Neuronal stem cell (in vitro differentiated cells): ENCODE measurements around the gene CHD6.

Experiments
- DNase-seq: peaks from one replicate; pipeline ENCODE4 v3.0.0-alpha.2; 2013; ENCODE audit warnings: low spot score
- H2AFZ ChIP-seq: one replicate; pipeline ENCODE4 v1.6.1; 2013; ENCODE audit warnings: mild to moderate bottlenecking, low read length, inconsistent platforms
- H2AK5ac ChIP-seq: 2 replicates; pipeline ENCODE4 v1.6.1; 2013; ENCODE audit warnings: low read depth, mild to moderate bottlenecking, inconsistent platforms, low read length, moderate library complexity, mixed read lengths
- H2BK120ac ChIP-seq: 2 replicates; pipeline ENCODE4 v1.6.1; 2013; ENCODE audit warnings: low read depth, mild to moderate bottlenecking, inconsistent platforms, low read length, moderate library complexity, mixed read lengths
- H2BK12ac ChIP-seq: one replicate; pipeline ENCODE4 v1.6.1; 2013; ENCODE audit warnings: low read length, inconsistent platforms
- H2BK15ac ChIP-seq: 2 replicates; pipeline ENCODE4 v1.6.1; 2013; ENCODE audit warnings: mild to moderate bottlenecking, low read length, inconsistent platforms, mixed read lengths
- H2BK5ac ChIP-seq: one replicate; pipeline ENCODE4 v1.6.1; 2013; ENCODE audit warnings: inconsistent platforms, mild to moderate bottlenecking, low read length, moderate library complexity
- H3K14ac ChIP-seq: one replicate; pipeline ENCODE4 v1.6.1; 2013; ENCODE audit warnings: low read length, inconsistent platforms
- H3K18ac ChIP-seq: 2 replicates; pipeline ENCODE4 v1.6.1; 2013; ENCODE audit warnings: low read length, inconsistent platforms
- H3K23ac ChIP-seq: 2 replicates; pipeline ENCODE4 v1.6.1; 2013; ENCODE audit warnings: low read depth, mild to moderate bottlenecking, mixed read lengths, low read length, inconsistent platforms; ENCODE audit not compliant: poor library complexity
- H3K27ac ChIP-seq: replicated peaks from 3 replicates; pipeline ENCODE4 v1.5.1; 2013; ENCODE audit warnings: low read length, inconsistent platforms
- H3K27me3 ChIP-seq, 3 experiments: 2 replicates each; pipeline ENCODE4 v1.6.1; 2013; ENCODE audit warnings: low read length in 3 of 3, mild to moderate bottlenecking in 2 of 3, inconsistent platforms in 1 of 3, low read depth in 1 of 3, mixed read lengths in 1 of 3, moderate library complexity in 1 of 3; ENCODE audit not compliant: control insufficient read depth in 3 of 3, insufficient read depth in 3 of 3
- H3K36me3 ChIP-seq, 2 donors: replicated peaks in 1 of 2; 2 replicates each; pipeline ENCODE4 v1.6.1; 2013; ENCODE audit warnings: low read length in 2 of 2; ENCODE audit not compliant: control insufficient read depth in 2 of 2, insufficient read depth in 2 of 2
- H3K4ac ChIP-seq: 2 replicates; pipeline ENCODE4 v1.6.1; 2013; ENCODE audit warnings: inconsistent platforms, mild to moderate bottlenecking, low read length, moderate library complexity
- H3K4me1 ChIP-seq, 2 donors: 1 replicate in 1 of 2; 2 replicates in 1 of 2; pipeline ENCODE4 v1.6.1; 2013; ENCODE audit warnings: low read length in 2 of 2, low read depth in 1 of 2; ENCODE audit not compliant: control insufficient read depth in 2 of 2, insufficient read depth in 1 of 2
- H3K4me2 ChIP-seq: one replicate; pipeline ENCODE4 v1.6.1; 2013; ENCODE audit warnings: mild to moderate bottlenecking, low read length, inconsistent platforms; ENCODE audit not compliant: insufficient read depth, poor library complexity, severe bottlenecking
- H3K4me3 ChIP-seq, 2 donors: 2 replicates each; pipeline ENCODE4 v1.5.1; 2013; ENCODE audit warnings: low read length in 2 of 2, mild to moderate bottlenecking in 2 of 2, inconsistent platforms in 1 of 2, moderate library complexity in 1 of 2
- H3K79me1 ChIP-seq: one replicate; pipeline ENCODE4 v1.6.1; 2013; ENCODE audit warnings: low read depth, mild to moderate bottlenecking, inconsistent platforms, low read length, moderate library complexity
- H3K9ac ChIP-seq: one replicate; pipeline ENCODE4 v1.6.1; 2013; ENCODE audit warnings: mild to moderate bottlenecking, low read depth, low read length, inconsistent platforms; ENCODE audit not compliant: poor library complexity
- H3K9me3 ChIP-seq, 2 donors: replicated peaks in 1 of 2; 2 replicates each; pipeline versions ENCODE3 to v1.6.1; 2013; ENCODE audit warnings: low read length in 2 of 2, mild to moderate bottlenecking in 2 of 2, inconsistent platforms in 1 of 2, low read depth in 1 of 2, mixed read lengths in 1 of 2, moderate library complexity in 1 of 2; ENCODE audit not compliant: control insufficient read depth in 2 of 2, insufficient read depth in 1 of 2
- H4K8ac ChIP-seq: one replicate; pipeline ENCODE4 v1.6.1; 2013; ENCODE audit warnings: low read depth, mild to moderate bottlenecking, inconsistent platforms, low read length, moderate library complexity
- H4K91ac ChIP-seq: one replicate; pipeline ENCODE4 v1.6.1; 2013; ENCODE audit warnings: low read length, low read depth, mild to moderate bottlenecking, inconsistent platforms; ENCODE audit not compliant: poor library complexity
- WGBS, 2 donors: extraction: QIAGEN DNeasy Blood & Tissue Kit; methylation state at CpG; one replicate each; pipeline ENCODE4 v1.1.7; 2013; ENCODE audit warnings: missing lambda C conversion rate in 2 of 2, mixed read lengths in 1 of 2; ENCODE audit not compliant: insufficient read length in 2 of 2, insufficient replicate concordance in 1 of 2; ENCODE audit errors: extremely low coverage in 2 of 2; 5-methylcytosine and 5-hydroxymethylcytosine counted together

CHD6 gene

DNA sequence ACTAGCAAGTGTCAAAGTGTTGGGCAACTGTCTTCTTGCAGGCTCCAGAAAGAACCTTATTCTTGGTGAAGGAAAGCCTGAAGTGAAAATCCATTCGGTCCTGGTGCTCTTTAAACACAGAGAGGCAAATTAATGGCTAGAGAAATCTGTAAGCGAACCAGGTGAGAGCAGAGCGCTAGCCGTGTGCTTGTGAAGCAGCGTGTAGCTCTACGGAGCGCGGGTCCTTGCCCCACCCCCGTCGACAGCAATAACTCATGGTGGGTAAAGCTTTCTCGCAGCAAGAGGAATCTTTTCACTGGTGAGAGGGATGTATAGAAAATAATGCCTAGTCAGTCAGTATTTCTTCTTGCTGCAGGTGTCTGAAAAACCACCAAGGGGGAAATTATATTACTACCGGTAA, 214.6 kb downstream of the CHD6 start:
- Histone ChIP-seq H3K9ac (no peak overlapping the region), H3K9me3 (no peaks in the 10 kb centered on the region), H4K8ac (no peak overlapping the region), H4K91ac (no peak overlapping the region), H3K18ac (no peak overlapping the region), H3K4me2 (no peak overlapping the region), H2BK15ac (no peak overlapping the region), H2BK5ac (no peak overlapping the region), H3K4me3 (no peak overlapping the region), H2AFZ (no peak overlapping the region), H3K23ac (no peak overlapping the region), H3K36me3 (peaks cover 38 to 65% of the 10 kb centered on the region in 2 donors), H2BK120ac (no peak overlapping the region), H2AK5ac (no peak overlapping the region), H3K27me3 (no peaks in the 10 kb centered on the region), H3K27ac (no peak overlapping the region), H2BK12ac (no peak overlapping the region), H3K79me1 (no peaks in the 10 kb centered on the region), H3K4ac (no peak overlapping the region), H3K14ac (no peak overlapping the region), H3K4me1 (no peaks in the 10 kb centered on the region)
- WGBS, 2 donors: no CpG with 5 or more reads among the region's 12 CpGs
- DNase-seq: no peak

DNA sequence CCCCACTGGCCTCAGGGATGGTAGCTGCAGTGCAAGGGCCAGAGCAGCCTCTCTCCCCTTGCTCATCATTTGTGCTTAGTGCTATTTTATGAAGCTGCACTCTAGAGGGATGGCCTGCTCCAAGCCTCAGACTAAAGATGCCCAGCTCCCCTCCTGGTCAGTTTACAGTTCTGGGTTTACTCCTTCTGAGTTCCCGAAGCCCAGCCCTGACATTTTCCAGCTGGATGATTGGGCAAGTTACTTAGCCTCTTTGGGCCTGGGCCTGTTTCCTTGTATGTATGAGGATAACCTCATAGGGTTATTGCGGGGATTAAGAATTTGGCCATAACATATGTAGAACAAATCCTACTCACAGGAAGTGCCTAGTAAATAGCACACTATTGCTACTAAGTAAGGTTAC, 219.8 kb downstream of the CHD6 start:
- Histone ChIP-seq H2AK5ac (no peak overlapping the region), H3K4ac (no peak overlapping the region), H2AFZ (no peak overlapping the region), H2BK12ac (no peak overlapping the region), H4K91ac (no peak overlapping the region), H3K27me3 (no peaks in the 10 kb centered on the region), H3K4me3 (no peak overlapping the region), H3K36me3 (peaks cover 4 to 13% of the 10 kb centered on the region in 2 donors), H3K79me1 (no peaks in the 10 kb centered on the region), H3K23ac (no peak overlapping the region), H3K18ac (no peak overlapping the region), H3K9me3 (no peaks in the 10 kb centered on the region), H2BK5ac (no peak overlapping the region), H2BK120ac (no peak overlapping the region), H2BK15ac (no peak overlapping the region), H3K4me1 (peaks cover 4 to 19% of the 10 kb centered on the region in 2 donors), H3K14ac (no peak overlapping the region), H3K4me2 (no peak overlapping the region), H3K9ac (no peak overlapping the region), H4K8ac (no peak overlapping the region), H3K27ac (no peak overlapping the region)
- no CpG with 5 or more reads among the region's 2 CpGs for WGBS, 2 donors
- no peak for DNase-seq

DNA sequence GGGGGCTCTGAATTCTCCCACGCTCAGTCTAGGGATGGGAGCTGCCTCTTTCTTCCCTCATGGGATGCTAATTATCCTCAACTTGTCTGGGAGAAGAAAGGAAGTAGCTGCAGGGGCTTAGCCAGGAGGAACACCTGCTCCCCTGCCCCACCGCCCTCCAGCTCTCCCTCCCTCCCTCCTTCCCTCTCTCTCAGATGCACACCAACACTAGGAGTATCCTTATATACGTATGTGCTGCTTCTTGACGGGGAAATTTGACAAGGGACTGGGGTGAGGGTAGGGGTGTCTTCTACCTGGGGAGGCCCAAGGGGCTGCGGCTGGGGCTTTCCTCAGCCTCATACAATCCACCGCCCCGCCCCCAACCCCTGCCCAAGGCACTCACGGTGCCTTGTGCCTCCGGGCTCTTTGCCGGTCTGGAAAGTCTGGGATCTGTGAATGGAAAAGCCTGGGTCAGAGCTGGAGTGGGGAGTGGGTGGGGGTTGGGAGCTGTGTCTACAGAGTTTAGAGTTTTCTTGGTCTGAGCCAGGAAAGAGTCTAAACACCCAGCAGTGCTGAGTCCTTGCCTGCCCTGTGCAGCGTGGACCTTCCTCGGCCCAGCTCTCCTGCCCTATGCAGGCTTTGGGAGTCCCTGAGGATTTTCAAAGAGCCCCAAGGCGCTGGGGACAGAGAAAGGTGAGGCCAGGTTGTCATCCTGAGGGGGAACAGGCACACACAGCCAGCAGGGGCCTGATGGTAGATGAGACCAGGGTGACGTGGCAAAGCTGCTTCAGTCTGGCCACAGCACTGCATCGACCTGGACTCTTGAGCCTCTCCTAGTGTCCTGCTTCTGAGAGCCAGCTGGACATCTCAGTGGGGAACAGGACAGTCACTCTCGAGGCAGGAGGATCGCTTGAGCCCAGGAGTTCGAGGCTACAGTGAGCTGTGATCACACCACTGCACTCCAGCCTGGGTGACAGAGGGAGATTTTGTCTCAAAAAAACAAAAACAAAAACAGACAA, 222.2 kb downstream of the CHD6 start:
- H3K4me3 ChIP-seq: peak overlapping the region in 1 of 2 donors; percentile 30
- no peaks in the 10 kb centered on the region for H3K27me3 ChIP-seq
- H3K18ac ChIP-seq: peak overlapping the region; percentile 90
- no CpG with 5 or more reads among the region's 18 CpGs for WGBS, 2 donors
- H2BK120ac ChIP-seq: peak overlapping the region; percentile 65
- no peak overlapping the region for H3K4me2 ChIP-seq
- peak overlapping the region; percentile 26 for H2BK5ac ChIP-seq
- H3K27ac ChIP-seq: peak overlapping the region; percentile 29
- no peak overlapping the region for H4K91ac ChIP-seq
- no peak overlapping the region for H3K23ac ChIP-seq
- H3K79me1 ChIP-seq: no peaks in the 10 kb centered on the region
- H3K4me1 ChIP-seq: peaks cover 19 to 30% of the 10 kb centered on the region in 2 donors
- H2AFZ ChIP-seq: peak overlapping the region; percentile 8
- H3K36me3 ChIP-seq: no peaks in the 10 kb centered on the region
- peak overlapping the region; percentile 55 for H2BK15ac ChIP-seq
- no peaks in the 10 kb centered on the region for H3K9me3 ChIP-seq
- peak overlapping the region; percentile 31 for H2AK5ac ChIP-seq
- H3K4ac ChIP-seq: no peak overlapping the region
- DNase-seq: peak; percentile 30
- H2BK12ac ChIP-seq: peak overlapping the region; percentile 79
- H3K14ac ChIP-seq: peak overlapping the region; percentile 15
- H3K9ac ChIP-seq: no peak overlapping the region
- no peak overlapping the region for H4K8ac ChIP-seq

DNA sequence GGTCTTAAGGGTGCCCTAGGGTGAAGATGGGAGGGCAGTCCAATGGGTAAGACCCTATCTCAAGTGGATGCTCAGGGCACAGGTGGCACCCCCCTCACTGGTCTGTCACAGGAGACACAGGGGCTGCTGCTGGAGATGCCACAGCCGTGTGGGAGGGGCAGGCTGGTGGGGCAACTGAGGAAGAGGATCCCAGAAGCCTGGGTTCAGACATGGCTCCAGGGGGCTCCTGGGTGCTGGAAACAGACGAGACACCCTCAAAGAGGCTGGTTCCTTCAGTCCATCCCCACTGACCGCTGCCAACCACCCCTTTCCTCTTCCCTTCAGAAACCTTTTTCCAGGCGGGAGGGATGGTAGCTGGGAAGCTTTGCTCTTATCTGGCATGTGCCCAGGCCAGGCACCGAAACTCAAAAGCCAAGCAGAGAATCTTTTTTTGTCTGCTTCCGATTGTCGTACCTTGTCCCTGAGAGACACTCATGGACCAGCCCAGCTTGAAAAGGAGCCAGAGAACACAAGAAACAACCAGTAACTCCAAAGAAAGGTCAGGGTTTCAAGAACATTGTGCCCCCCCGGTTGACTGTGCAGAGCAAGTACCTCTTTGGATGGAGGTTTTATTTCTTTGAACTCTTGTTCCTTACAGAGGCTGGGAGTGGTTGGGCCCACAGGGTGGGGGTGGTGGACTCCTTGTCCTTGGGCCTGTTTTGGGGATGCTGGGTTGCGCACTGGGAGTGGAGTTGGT, 223.1 kb downstream of the CHD6 start:
- Histone ChIP-seq H3K14ac (no peak overlapping the region), H2AFZ (peak overlapping the region; percentile 8), H2BK12ac (no peak overlapping the region), H3K23ac (no peak overlapping the region), H3K18ac (peak overlapping the region; percentile 91), H3K36me3 (no peaks in the 10 kb centered on the region), H4K91ac (no peak overlapping the region), H3K4me1 (peaks cover 22 to 30% of the 10 kb centered on the region in 2 donors), H3K9me3 (no peaks in the 10 kb centered on the region), H2AK5ac (peak overlapping the region; percentile 99), H3K27me3 (no peaks in the 10 kb centered on the region), H3K27ac (no peak overlapping the region), H2BK5ac (no peak overlapping the region), H3K79me1 (no peaks in the 10 kb centered on the region), H3K4me3 (no peak overlapping the region), H3K4ac (peak overlapping the region; percentile 76), H3K9ac (no peak overlapping the region), H2BK120ac (peak overlapping the region; percentile 32), H4K8ac (no peak overlapping the region), H3K4me2 (no peak overlapping the region), H2BK15ac (peak overlapping the region; percentile 82)
- WGBS, 2 donors: no CpG with 5 or more reads among the region's 9 CpGs
- DNase-seq: no peak
